K562 (cell line): ENCODE data around the gene COL1A1. TPM values are rescaled to one million over a fixed set of nuclear protein-coding genes. Genes with fewer than 3 reads are reported as not detected.

Experiments
- CBX1 ChIP-seq: sonication (generic); IDR thresholded peaks from 2 replicates; pipeline ENCODE4 v1.6.1; 2016; ENCODE audit warnings: antibody characterized with exemption, low read depth, mild to moderate bottlenecking
- E2F3 ChIP-seq: fragments of 250-450 bp; sonication (Bioruptor Pico); IDR thresholded peaks from 2 replicates; pipeline ENCODE4 v1.4.0; 2020; ENCODE audit warnings: mild to moderate bottlenecking
- E4F1 ChIP-seq: fragments of 250-450 bp; sonication (Bioruptor Pico); IDR thresholded peaks from 2 replicates; pipeline ENCODE4 v1.5.0; 2021; ENCODE audit warnings: mild to moderate bottlenecking, borderline replicate concordance
- GTF2F1 ChIP-seq: IDR thresholded peaks from 2 replicates; pipeline ENCODE4 v1.6.1; 2011; ENCODE audit warnings: low read depth, low read length, improper control_type of control experiment
- HMBOX1 ChIP-seq: sonication (generic); IDR thresholded peaks from 2 replicates; pipeline ENCODE4 v1.6.1; 2016
- ILK ChIP-seq: fragments of 450-650 bp; IDR thresholded peaks from 2 replicates; pipeline ENCODE4 v1.6.1; 2016; ENCODE audit warnings: missing genetic modification characterization, low read depth, mild to moderate bottlenecking, missing compliant biosample characterization, moderate library complexity, borderline replicate concordance
- MCM5 ChIP-seq: fragments of 450-650 bp; IDR thresholded peaks from 2 replicates; pipeline ENCODE4 v1.6.1; 2016; ENCODE audit warnings: low read depth
- MEIS2 ChIP-seq: fragments of 450-650 bp; IDR thresholded peaks from 2 replicates; pipeline ENCODE4 v1.6.1; 2014; ENCODE audit warnings: mild to moderate bottlenecking; ENCODE audit not compliant: partially characterized antibody
- NBN ChIP-seq: fragments of 450-650 bp; IDR thresholded peaks from 2 replicates; pipeline ENCODE4 v1.6.1; 2016; ENCODE audit warnings: low read depth, mild to moderate bottlenecking
- NCOA1 ChIP-seq: fragments of 450-650 bp; IDR thresholded peaks from 2 replicates; pipeline ENCODE4 v1.6.1; 2016; ENCODE audit warnings: low read depth
- NFE2L1 ChIP-seq: fragments of 450-650 bp; IDR thresholded peaks from 2 replicates; pipeline ENCODE4 v1.6.1; 2016; ENCODE audit warnings: missing genetic modification characterization, low read depth, mild to moderate bottlenecking, missing compliant biosample characterization, moderate library complexity, borderline replicate concordance
- NR2C1 ChIP-seq, 2 experiments: fragments of 450-650 bp; IDR thresholded peaks; 2 replicates each; pipeline ENCODE4 v1.6.1; 2017; ENCODE audit warnings: mild to moderate bottlenecking in 2 of 2, antibody characterized with exemption in 1 of 2, inconsistent platforms in 1 of 2, missing compliant biosample characterization in 1 of 2, missing genetic modification characterization in 1 of 2
- POLR2A ChIP-seq: fragments of 450-650 bp; conservative IDR thresholded peaks from 2 replicates; pipeline ENCODE4 v1.6.1; 2016
- SFPQ ChIP-seq: fragments of 200-400 bp; formaldehyde crosslinking; IDR thresholded peaks from 2 replicates; pipeline ENCODE4 v1.6.1; 2017; ENCODE audit warnings: mild to moderate bottlenecking, low read depth, low read length, moderate library complexity
- SRSF9 ChIP-seq: fragments of 200-400 bp; formaldehyde crosslinking; IDR thresholded peaks from 2 replicates; pipeline ENCODE4 v1.6.1; 2017; ENCODE audit warnings: low read depth, low read length, borderline replicate concordance
- TARDBP ChIP-seq: fragments of 450-650 bp; IDR thresholded peaks from 2 replicates; pipeline ENCODE4 v1.6.1; 2016
- TFAP4 ChIP-seq: sonication (generic); formaldehyde crosslinking; IDR thresholded peaks from 2 replicates; pipeline ENCODE4 v1.8.0; 2022; ENCODE audit warnings: missing genetic modification reagents, mild to moderate bottlenecking, moderate library complexity, borderline replicate concordance
- XRCC4 ChIP-seq: IDR thresholded peaks from one replicate; pipeline ENCODE4 v1.6.1; 2011; ENCODE audit not compliant: insufficient read depth, insufficient read length; ENCODE audit errors: extremely low read depth
- ZBTB26 ChIP-seq: fragments of 450-650 bp; formaldehyde crosslinking; IDR thresholded peaks from 2 replicates; pipeline ENCODE4 v1.4.0; 2022; ENCODE audit warnings: missing genetic modification characterization
- ZFPM2 ChIP-seq: fragments of 250-450 bp; sonication (Bioruptor Pico); IDR thresholded peaks from 2 replicates; pipeline ENCODE4 v1.5.1; 2022; ENCODE audit warnings: mild to moderate bottlenecking
- polyA plus RNA-seq, 8 experiments: library from polyadenylated mRNA; depleted of rRNA in 4 of 8; stranded (reverse) in 5 of 8; unstranded in 3 of 8; fragments of >200 nt; fragmentation: Nextera tagmentation in 2 of 8; fragmentation: Illumina TruSeq in 1 of 8; extraction: Ambion mirVana in 2 of 8; extraction: Trizol in 1 of 8; gene quantifications; 2 replicates each; pipeline versions ENCODE4 v1.2.1 to v1.2.3, GENCODE V29; 2011 to 2014; ENCODE audit warnings: inconsistent platforms in 1 of 8, missing spikeins in 1 of 8
- total RNA-seq, 7 experiments: library from RNA; depleted of rRNA in 6 of 7; stranded (reverse); fragments of >200 nt in 6 of 7; fragmentation: Illumina TruSeq in 2 of 7; extraction: Trizol in 2 of 7; gene quantifications; 2 replicates each; pipeline versions ENCODE4 v1.2.1 to v1.2.3, GENCODE V29; 2011 to 2021; ENCODE audit warnings: low replicate concordance in 1 of 7

Gene COL1A1
- total and polyA plus RNA-seq, 9 of the 15 experiments (the other 6 are each of a cell fraction or from before 2014, with no cell fraction given) = 0.04 to 3.4 (median 0.18) TPM

- TF ChIP-seq E2F3 (CRISPR knock-in tag) (no peak), ZBTB26 (CRISPR knock-in tag) (no peak), MEIS2 (no peak), TARDBP (no peak), MCM5 (no peak), ILK (tag) (no peak), CBX1 (no peak), NCOA1 (0 out of 2 replicates have a peak, but pooled peaks have one; percentile 46), SFPQ (no peak), E4F1 (CRISPR knock-in tag) (no peak), POLR2A (no peak), TFAP4 (CRISPR knock-in tag) (no peak; the same call in 1 of the 2 replicates), NBN (no peak), ZFPM2 (CRISPR knock-in tag) (no peak), NR2C1 (IDR thresholded peaks at IDR 0.05) (no peak; the same call in 1 of the 2 replicates), NR2C1 (tag; IDR thresholded peaks at IDR 0.05) (no peak), GTF2F1 (no peak), SRSF9 (no peak), HMBOX1 (peak; percentile 40; the same call in 1 of the 2 replicates), XRCC4 (no peak), NFE2L1 (tag) (no peak)
Measured at GRCh38 chr17:50153650-50154575, 47.5 kb downstream of the COL1A1 start (continued).
